Middle frontal gyrus (tissue), 1 donor: Measurements from ENCODE around the gene SMTNL1.

ENCODE experiments used
- DNase-seq: peaks from one replicate; pipeline ENCODE4 v3.0.0-alpha.2; 2015; ENCODE audit warnings: low spot score; ENCODE audit errors: extremely low spot score

SMTNL1 gene

DNA sequence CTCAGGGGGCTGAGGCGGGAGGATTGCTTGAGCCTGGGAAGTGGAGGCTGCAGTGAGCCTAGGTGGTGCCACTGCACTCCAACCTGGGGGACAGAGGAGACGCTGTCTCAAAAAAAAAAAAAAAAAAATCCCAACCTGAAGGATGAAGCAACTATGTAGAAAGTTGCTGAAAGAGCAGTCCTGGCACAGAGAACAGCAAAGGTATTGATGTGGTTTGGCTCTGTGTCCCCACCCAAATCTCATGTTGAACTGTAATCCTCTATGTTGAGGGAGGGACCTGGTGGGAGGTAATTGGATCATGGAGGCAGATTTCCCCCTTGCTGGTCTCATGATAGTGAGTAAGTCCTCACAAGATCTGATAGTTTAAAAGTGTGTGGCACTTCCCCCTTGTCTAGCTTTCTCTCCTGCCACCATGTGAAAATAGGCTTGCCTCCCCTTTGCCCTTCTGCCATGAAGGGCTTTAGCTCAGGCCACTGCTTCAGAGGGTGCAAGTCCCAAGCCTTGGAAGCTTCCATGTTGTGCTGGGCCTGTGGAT, 49.4 kb downstream of the SMTNL1 start:
- DNase-seq = no peak

DNA sequence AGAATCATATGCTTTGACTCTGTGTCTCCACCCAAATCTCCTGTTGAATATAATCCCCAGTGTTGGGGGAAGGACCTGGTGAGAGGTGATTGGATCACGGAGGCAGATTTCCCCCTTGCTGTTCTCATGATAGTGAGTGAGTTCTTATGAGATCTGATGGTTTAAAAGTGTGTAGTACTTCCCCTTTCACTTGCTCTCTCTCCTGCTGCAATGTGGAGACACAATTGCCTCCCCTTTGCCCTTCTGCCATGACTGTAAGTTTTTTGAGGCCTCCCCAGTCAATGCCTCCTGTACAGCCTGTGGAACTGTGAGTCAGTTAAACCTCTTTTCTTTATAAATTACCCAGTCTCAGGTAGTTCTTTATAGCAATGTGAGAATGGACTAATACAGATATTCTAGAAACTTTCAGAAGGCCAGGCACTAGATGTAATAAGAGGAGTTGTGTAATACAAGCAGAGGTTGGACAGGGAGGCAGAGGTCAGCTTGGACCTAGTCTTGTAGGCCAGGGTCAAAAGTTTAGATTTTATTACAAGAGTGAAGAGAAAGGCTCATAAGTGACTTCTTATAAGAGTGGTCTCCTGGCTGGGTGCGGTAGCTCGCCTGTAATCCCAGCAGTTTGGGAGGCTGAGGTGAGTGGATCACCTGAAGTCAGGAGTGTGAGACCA, 50.8 kb downstream of the SMTNL1 start:
- no peak for DNase-seq

DNA sequence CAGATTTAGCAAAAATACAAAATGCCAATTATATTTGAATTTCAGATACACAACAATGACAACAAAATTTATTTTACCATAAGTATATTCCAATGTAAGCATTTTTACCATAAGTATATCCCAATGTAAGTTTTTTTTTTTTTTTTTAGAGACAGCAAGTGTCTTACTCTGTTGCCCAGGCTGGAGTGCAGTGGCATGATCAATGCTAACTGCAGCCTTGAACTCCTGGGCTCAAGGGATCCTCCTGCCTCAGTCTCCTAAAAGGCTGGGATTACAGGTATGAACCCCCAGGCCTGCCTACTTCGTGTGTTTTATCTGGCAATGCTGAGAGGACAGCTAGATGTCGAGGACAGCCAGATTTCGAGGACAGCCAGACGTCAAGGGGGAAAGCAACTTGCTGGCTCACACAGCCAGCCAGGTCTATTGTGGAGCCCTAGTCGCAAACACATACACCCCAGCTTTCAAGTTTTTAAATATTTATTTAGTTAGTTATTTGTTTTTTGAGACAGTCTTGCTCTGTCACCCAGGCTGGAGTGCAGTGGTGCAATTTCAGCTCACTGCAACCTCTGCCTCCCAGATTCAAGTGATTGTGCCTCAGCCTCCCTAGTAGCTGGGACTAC, 59.0 kb downstream of the SMTNL1 start:
- DNase-seq = no peak

DNA sequence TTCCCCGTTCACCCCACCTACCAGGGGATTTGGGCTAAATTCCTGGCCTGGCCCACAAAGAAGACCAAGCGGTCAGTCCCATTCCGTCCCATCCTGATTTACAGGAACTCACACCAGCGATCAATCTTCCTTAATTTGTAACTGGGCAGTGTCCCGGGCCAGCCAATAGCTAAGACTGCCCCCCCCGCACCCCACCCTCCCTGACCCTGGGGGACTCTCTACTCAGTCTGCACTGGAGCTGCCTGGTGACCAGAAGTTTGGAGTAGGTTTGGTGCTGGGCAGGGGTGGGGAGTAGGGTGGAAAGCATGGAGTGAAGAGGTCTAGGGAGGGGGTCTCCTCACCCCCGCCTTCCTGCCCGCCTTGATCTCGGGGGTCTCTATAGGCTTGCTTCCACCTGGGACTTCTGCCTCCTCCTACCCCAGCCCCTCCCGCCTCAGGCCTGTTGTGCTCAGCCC, 60.1 kb downstream of the SMTNL1 start, which contains the start of gene SERPING1:
Gene SERPING1 (plus strand): TSS at position 225 of the 455 bp plus-strand sequence. CDS start 586 bp downstream, outside the sequence.
- DNase-seq = no peak

DNA sequence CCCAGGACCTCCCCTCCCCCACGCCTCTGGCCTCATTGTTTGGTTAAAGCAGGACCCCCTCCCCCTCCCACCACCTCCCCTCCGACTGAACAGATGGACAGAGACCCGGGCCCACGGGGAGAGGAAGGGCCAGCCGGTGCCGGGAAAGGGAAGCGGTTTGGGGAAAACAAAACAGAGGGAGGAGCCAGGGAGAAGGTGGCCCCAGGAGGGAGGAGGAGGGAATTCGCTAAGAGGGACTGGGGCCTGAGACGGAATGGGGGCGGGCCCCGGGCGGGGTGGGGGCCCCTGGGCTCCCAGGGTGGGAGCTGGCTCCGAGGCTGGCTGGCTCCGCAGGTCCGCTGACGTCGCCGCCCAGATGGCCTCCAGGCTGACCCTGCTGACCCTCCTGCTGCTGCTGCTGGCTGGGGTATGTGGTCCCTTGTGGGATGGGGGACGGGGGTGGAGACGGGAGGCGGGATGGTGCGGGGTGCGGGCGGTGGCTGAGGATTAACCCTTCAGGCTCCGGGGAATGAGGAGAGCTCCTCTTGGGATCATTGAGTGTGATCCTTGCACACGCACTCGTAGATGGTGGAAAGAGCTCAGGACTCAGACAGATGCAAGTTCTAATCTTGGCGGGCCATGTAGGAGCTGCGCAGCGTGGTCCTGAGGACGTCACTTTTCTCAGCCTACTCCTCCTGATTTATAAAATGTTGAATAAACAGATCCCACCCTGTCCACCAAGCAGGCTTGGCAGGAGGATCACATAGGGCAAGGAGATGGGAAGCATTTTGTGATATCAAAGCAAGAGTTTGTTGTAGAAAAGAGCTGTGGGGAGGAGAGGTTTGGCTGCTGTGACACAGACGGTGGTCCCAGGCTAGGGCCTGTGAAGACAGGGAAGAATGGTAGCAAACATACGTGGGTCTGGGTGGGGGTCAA, 60.8 kb downstream of the SMTNL1 start:
- DNase-seq = no peak

DNA sequence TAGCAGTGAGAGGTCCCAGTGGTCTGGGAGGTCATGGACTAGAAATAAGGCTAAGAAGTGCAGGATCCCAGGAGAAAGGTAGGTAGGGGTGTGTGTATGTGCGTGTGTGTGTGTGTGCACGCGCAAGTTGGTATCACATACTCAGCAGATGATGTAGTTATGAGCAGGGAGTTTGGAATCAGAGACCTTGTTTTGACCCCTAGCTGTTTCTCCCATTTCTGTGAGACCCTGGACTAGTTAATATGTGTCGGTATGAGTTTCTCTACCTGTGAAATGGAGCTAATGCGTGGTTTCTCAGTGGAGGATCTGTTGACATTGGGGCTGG, 61.4 kb downstream of the SMTNL1 start:
- DNase-seq = no peak

DNA sequence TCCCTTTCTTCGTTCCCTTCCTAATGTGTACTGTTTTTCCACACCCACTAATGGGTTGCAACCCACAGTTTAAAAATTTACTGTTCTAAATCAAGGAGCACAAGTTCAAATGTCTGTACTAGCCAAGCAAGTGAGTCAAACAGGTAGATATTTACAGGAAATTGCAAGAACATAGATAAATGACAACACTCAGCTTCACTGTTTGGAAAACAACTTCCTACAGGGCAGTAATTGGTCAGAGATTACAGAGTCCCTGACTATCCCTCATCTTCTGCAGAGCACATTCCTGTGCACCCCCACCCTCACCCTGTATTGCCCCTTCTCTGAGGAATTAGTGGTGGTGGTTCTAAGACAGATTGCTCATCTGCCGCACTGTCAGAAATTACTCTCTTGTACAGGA, 62.0 kb downstream of the SMTNL1 start:
- DNase-seq = no peak
